ENCODE measurements around the gene CEP43.

The CEP43 gene

DNA sequence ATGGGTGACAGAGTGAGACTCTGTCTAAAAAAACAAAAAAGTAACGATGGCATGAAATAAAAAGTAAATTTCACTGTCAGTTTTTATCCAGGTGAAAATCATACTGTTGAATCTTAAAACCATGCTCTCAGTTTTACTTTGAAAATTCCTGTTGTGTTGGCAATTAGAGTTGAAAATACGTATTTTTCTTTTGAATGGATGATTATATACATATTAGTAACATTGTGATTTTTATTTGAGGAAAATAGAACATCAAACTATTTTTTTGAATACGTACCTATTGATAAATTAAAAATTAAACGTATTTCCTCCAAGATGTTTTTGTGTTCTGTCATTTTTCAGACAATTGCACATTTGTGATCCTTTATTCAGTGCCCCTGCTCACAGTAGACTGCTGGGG, 14.7 kb downstream of the CEP43 start:
- no peak overlapping the region for H3K4me3 Mint-ChIP-seq
- peaks cover 34% of the 10 kb centered on the region for H3K36me3 Mint-ChIP-seq (ENCODE audit: low read depth)
- no peaks in the 10 kb centered on the region for H3K27me3 Mint-ChIP-seq (ENCODE audit: low read depth)
- no peak overlapping the region for H3K27ac Mint-ChIP-seq
- no peaks in the 10 kb centered on the region for H3K9me3 Mint-ChIP-seq
- peaks cover 1% of the 10 kb centered on the region for H3K4me1 Mint-ChIP-seq (ENCODE audit: low read depth)

- H3K27me3 Mint-ChIP-seq (ENCODE audit: low read depth), result no peaks in the 10 kb centered on the region
- no peak overlapping the region for H3K27ac Mint-ChIP-seq
- H3K9me3 Mint-ChIP-seq, result no peaks in the 10 kb centered on the region
- no peaks in the 10 kb centered on the region for H3K4me1 Mint-ChIP-seq (ENCODE audit: low read depth)
- H3K36me3 Mint-ChIP-seq (ENCODE audit: low read depth), result peaks cover 29% of the 10 kb centered on the region
- H3K4me3 Mint-ChIP-seq, result no peak overlapping the region
Measured at GRCh38 chr6:167015302-167015701, 16.1 kb downstream of the CEP43 start.

- Mint-ChIP-seq H3K4me1 (ENCODE audit: low read depth) (no peaks in the 10 kb centered on the region), H3K4me3 (no peak overlapping the region), H3K36me3 (ENCODE audit: low read depth) (peaks cover 15% of the 10 kb centered on the region), H3K27me3 (ENCODE audit: low read depth) (no peaks in the 10 kb centered on the region), H3K27ac (no peak overlapping the region), H3K9me3 (no peaks in the 10 kb centered on the region)
Measured at GRCh38 chr6:167020206-167020605, 21.0 kb downstream of the CEP43 start.

GRCh38 chr6:167027308-167027707, 28.1 kb downstream of the CEP43 start:
- H3K9me3 Mint-ChIP-seq, result no peaks in the 10 kb centered on the region
- H3K27ac Mint-ChIP-seq, result no peak overlapping the region
- no peaks in the 10 kb centered on the region for H3K27me3 Mint-ChIP-seq (ENCODE audit: low read depth)
- H3K36me3 Mint-ChIP-seq (ENCODE audit: low read depth), result peaks cover 34% of the 10 kb centered on the region
- no peak overlapping the region for H3K4me3 Mint-ChIP-seq
- H3K4me1 Mint-ChIP-seq (ENCODE audit: low read depth), result no peaks in the 10 kb centered on the region

GRCh38 chr6:167027772-167028171, 28.6 kb downstream of the CEP43 start:
- Mint-ChIP-seq H3K4me3 (no peak overlapping the region), H3K27me3 (ENCODE audit: low read depth) (no peaks in the 10 kb centered on the region), H3K27ac (no peak overlapping the region), H3K36me3 (ENCODE audit: low read depth) (peaks cover 33% of the 10 kb centered on the region), H3K9me3 (no peaks in the 10 kb centered on the region), H3K4me1 (ENCODE audit: low read depth) (no peaks in the 10 kb centered on the region)

- Mint-ChIP-seq H3K27me3 (ENCODE audit: low read depth) (no peaks in the 10 kb centered on the region), H3K4me1 (ENCODE audit: low read depth) (no peaks in the 10 kb centered on the region), H3K36me3 (ENCODE audit: low read depth) (peaks cover 41% of the 10 kb centered on the region), H3K27ac (no peak overlapping the region), H3K4me3 (no peak overlapping the region), H3K9me3 (no peaks in the 10 kb centered on the region)
Measured at GRCh38 chr6:167030222-167031072, 31.2 kb downstream of the CEP43 start.

- Mint-ChIP-seq H3K4me1 (ENCODE audit: low read depth) (no peaks in the 10 kb centered on the region), H3K27ac (no peak overlapping the region), H3K4me3 (no peak overlapping the region), H3K36me3 (ENCODE audit: low read depth) (peaks cover 42% of the 10 kb centered on the region), H3K9me3 (no peaks in the 10 kb centered on the region), H3K27me3 (ENCODE audit: low read depth) (no peaks in the 10 kb centered on the region)
Measured at GRCh38 chr6:167031082-167031709, 32.0 kb downstream of the CEP43 start.

- H3K27ac Mint-ChIP-seq, result no peak overlapping the region
Measured at GRCh38 chr6:167034056-167034455, 34.9 kb downstream of the CEP43 start.

DNA sequence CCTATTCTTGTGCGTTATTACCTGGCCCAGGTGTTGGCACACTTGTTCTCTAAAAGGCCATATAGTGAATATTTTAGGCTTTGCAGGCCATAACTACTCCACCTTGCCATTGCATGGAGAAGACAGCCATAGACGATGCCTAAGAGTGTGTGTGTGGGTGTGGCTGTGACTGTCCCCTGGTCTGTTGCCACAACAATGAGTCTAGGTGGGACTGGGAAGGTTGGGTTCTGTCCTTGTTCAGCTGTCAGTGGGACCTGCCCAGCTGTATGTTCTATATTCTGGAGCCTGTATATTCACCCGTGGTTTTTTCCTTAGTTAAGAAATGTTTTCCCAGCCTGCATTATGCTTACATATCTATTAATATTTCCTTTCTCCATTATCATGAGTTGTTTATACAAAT, 38.6 kb downstream of the CEP43 start:
- peaks cover 37% of the 10 kb centered on the region for H3K36me3 Mint-ChIP-seq (ENCODE audit: low read depth)
- H3K4me1 Mint-ChIP-seq (ENCODE audit: low read depth), result peaks cover 10% of the 10 kb centered on the region
- H3K9me3 Mint-ChIP-seq, result no peaks in the 10 kb centered on the region
- no peak overlapping the region for H3K27ac Mint-ChIP-seq
- no peaks in the 10 kb centered on the region for H3K27me3 Mint-ChIP-seq (ENCODE audit: low read depth)
- no peak overlapping the region for H3K4me3 Mint-ChIP-seq

More at GRCh38 chr6:167034056-167034455, 34.9 kb downstream of the CEP43 start:
- peaks cover 37% of the 10 kb centered on the region for H3K36me3 Mint-ChIP-seq (ENCODE audit: low read depth)
- H3K4me1 Mint-ChIP-seq (ENCODE audit: low read depth), result no peaks in the 10 kb centered on the region
- H3K4me3 Mint-ChIP-seq, result no peak overlapping the region
- H3K27me3 Mint-ChIP-seq (ENCODE audit: low read depth), result no peaks in the 10 kb centered on the region
- no peaks in the 10 kb centered on the region for H3K9me3 Mint-ChIP-seq

- peaks cover 14% of the 10 kb centered on the region for H3K36me3 Mint-ChIP-seq (ENCODE audit: low read depth)
- H3K27me3 Mint-ChIP-seq (ENCODE audit: low read depth), result no peaks in the 10 kb centered on the region
- no peak overlapping the region for H3K27ac Mint-ChIP-seq
- H3K4me3 Mint-ChIP-seq, result no peak overlapping the region
- H3K9me3 Mint-ChIP-seq, result no peaks in the 10 kb centered on the region
- H3K4me1 Mint-ChIP-seq (ENCODE audit: low read depth), result peaks cover 27% of the 10 kb centered on the region
Measured at GRCh38 chr6:167044696-167045095, 45.5 kb downstream of the CEP43 start.

GRCh38 chr6:167045828-167046580, 46.8 kb downstream of the CEP43 start:
- Mint-ChIP-seq H3K4me1 (ENCODE audit: low read depth) (peaks cover 26% of the 10 kb centered on the region), H3K27ac (peak overlapping the region; percentile 7), H3K27me3 (ENCODE audit: low read depth) (no peaks in the 10 kb centered on the region), H3K4me3 (no peak overlapping the region), H3K9me3 (no peaks in the 10 kb centered on the region), H3K36me3 (ENCODE audit: low read depth) (peaks cover 10% of the 10 kb centered on the region)

DNA sequence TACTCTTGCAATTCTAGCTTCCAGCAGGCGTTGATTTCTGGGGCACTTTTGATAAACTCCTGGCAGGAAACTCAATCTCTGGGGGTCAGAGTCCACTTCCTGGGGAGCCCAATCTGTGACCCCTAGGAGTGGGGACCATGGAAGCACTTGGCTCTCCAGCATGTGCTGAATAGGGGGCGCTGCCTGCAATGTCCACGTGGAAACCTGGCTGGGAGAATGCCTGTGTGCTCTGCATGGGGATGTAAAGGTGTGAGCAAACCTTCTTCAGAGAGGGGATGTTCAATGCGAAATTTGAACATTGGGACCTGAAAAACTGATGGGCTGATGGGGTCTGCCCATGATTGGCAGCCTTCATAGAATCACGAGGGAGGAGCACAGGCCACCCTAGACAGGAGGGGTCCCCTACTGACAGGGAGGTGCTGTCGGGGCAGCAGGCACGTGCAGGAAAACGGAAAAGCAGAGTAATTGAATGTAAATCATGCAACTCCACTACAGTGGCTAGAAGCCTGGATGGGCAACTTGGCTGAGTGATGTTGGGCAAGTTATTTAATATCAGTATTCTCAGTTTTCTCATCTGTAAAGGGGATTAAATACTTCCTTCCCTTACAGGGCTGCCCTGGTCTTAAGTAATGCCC, 47.8 kb downstream of the CEP43 start:
- peaks cover 5% of the 10 kb centered on the region for H3K36me3 Mint-ChIP-seq (ENCODE audit: low read depth)
- H3K4me1 Mint-ChIP-seq (ENCODE audit: low read depth), result peaks cover 19% of the 10 kb centered on the region
- H3K4me3 Mint-ChIP-seq, result peak overlapping the region; percentile 63
- no peaks in the 10 kb centered on the region for H3K9me3 Mint-ChIP-seq
- H3K27ac Mint-ChIP-seq, result peak overlapping the region; percentile 86
- no peaks in the 10 kb centered on the region for H3K27me3 Mint-ChIP-seq (ENCODE audit: low read depth)

GRCh38 chr6:167047554-167047953, 48.4 kb downstream of the CEP43 start:
- Mint-ChIP-seq H3K27me3 (ENCODE audit: low read depth) (no peaks in the 10 kb centered on the region), H3K4me1 (ENCODE audit: low read depth) (peaks cover 17% of the 10 kb centered on the region), H3K9me3 (no peaks in the 10 kb centered on the region), H3K36me3 (ENCODE audit: low read depth) (peaks cover 2% of the 10 kb centered on the region), H3K4me3 (peak overlapping the region; percentile 60), H3K27ac (peak overlapping the region; percentile 86)
